HEK293 (cell line): ENCODE measurements around the gene TPM2.

Experiments used
- FEZF1 ChIP-seq: fragments of 450-650 bp; formaldehyde crosslinking; IDR thresholded peaks from 2 replicates; pipeline ENCODE4 v1.5.1; 2016; ENCODE audit warnings: missing biosample characterization, missing genetic modification characterization
- GLIS2 ChIP-seq: fragments of 450-650 bp; formaldehyde crosslinking; IDR thresholded peaks from 2 replicates; pipeline ENCODE4 v1.5.1; 2016; ENCODE audit warnings: missing biosample characterization, missing genetic modification characterization
- IKZF3 ChIP-seq: fragments of 450-650 bp; IDR thresholded peaks from 2 replicates; pipeline ENCODE4 v1.5.0; 2018; ENCODE audit warnings: missing biosample characterization, mild to moderate bottlenecking, missing genetic modification characterization, moderate library complexity
- KLF17 ChIP-seq: fragments of 450-650 bp; formaldehyde crosslinking; IDR thresholded peaks from 2 replicates; pipeline ENCODE4 v1.5.1; 2016; ENCODE audit warnings: missing biosample characterization, missing genetic modification characterization
- KLF8 ChIP-seq: fragments of 450-650 bp; formaldehyde crosslinking; IDR thresholded peaks from 2 replicates; pipeline ENCODE4 v1.5.1; 2016; ENCODE audit warnings: missing biosample characterization, missing genetic modification characterization
- MZF1 ChIP-seq: fragments of 450-650 bp; formaldehyde crosslinking; IDR thresholded peaks from 2 replicates; pipeline ENCODE4 v1.5.1; 2017; ENCODE audit warnings: missing biosample characterization, missing genetic modification characterization, borderline replicate concordance
- PATZ1 ChIP-seq: fragments of 450-650 bp; formaldehyde crosslinking; IDR thresholded peaks from 2 replicates; pipeline ENCODE4 v1.5.1; 2016; ENCODE audit warnings: missing biosample characterization, missing genetic modification characterization
- PRDM1 ChIP-seq: fragments of 450-650 bp; formaldehyde crosslinking; IDR thresholded peaks from 2 replicates; pipeline ENCODE4; 2016; ENCODE audit warnings: missing biosample characterization, missing genetic modification characterization
- PRDM10 ChIP-seq: fragments of 450-650 bp; formaldehyde crosslinking; IDR thresholded peaks from 2 replicates; pipeline ENCODE4 v1.5.1; 2016; ENCODE audit warnings: missing biosample characterization, missing genetic modification characterization
- PRDM6 ChIP-seq: fragments of 450-650 bp; formaldehyde crosslinking; IDR thresholded peaks from 2 replicates; pipeline ENCODE4 v1.5.1; 2017; ENCODE audit warnings: missing biosample characterization, missing genetic modification characterization
- SETDB1 ChIP-seq: IDR thresholded peaks from one replicate; pipeline ENCODE4 v1.6.1; 2017; ENCODE audit warnings: mild to moderate bottlenecking, low read length, moderate library complexity, mixed read lengths; ENCODE audit not compliant: insufficient read length
- SP3 ChIP-seq: fragments of 450-650 bp; formaldehyde crosslinking; IDR thresholded peaks from 2 replicates; pipeline ENCODE4 v1.5.1; 2016; ENCODE audit warnings: missing biosample characterization, missing genetic modification characterization
- WT1 ChIP-seq: fragments of 450-650 bp; formaldehyde crosslinking; IDR thresholded peaks from 2 replicates; pipeline ENCODE4 v1.5.1; 2016; ENCODE audit warnings: missing biosample characterization, missing genetic modification characterization
- ZFHX2 ChIP-seq: fragments of 450-650 bp; formaldehyde crosslinking; conservative IDR thresholded peaks from 2 replicates; pipeline ENCODE4 v1.5.1; 2016; ENCODE audit warnings: missing biosample characterization, missing genetic modification characterization
- ZNF18 ChIP-seq: fragments of 450-650 bp; formaldehyde crosslinking; IDR thresholded peaks from 2 replicates; pipeline ENCODE4 v1.5.1; 2016; ENCODE audit warnings: missing biosample characterization, missing genetic modification characterization
- ZNF211 ChIP-seq: fragments of 450-650 bp; formaldehyde crosslinking; IDR thresholded peaks from 2 replicates; pipeline ENCODE4 v1.5.1; 2016; ENCODE audit warnings: low read depth, missing biosample characterization, missing genetic modification characterization
- ZNF394 ChIP-seq: fragments of 450-650 bp; formaldehyde crosslinking; IDR thresholded peaks from 2 replicates; pipeline ENCODE4 v1.5.1; 2016; ENCODE audit warnings: missing biosample characterization, missing genetic modification characterization, mild to moderate bottlenecking, moderate library complexity, borderline replicate concordance
- ZNF433 ChIP-seq: fragments of 450-650 bp; formaldehyde crosslinking; IDR thresholded peaks from 2 replicates; pipeline ENCODE4 v1.5.1; 2016; ENCODE audit warnings: missing biosample characterization, missing genetic modification characterization, low read depth
- ZNF501 ChIP-seq: fragments of 450-650 bp; formaldehyde crosslinking; IDR thresholded peaks from 2 replicates; pipeline ENCODE4 v1.5.1; 2016; ENCODE audit warnings: missing biosample characterization, missing genetic modification characterization
- ZNF513 ChIP-seq: fragments of 450-650 bp; IDR thresholded peaks from 2 replicates; pipeline ENCODE4 v1.5.1; 2018; ENCODE audit warnings: missing biosample characterization, missing genetic modification characterization
- ZNF521 ChIP-seq: fragments of 450-650 bp; formaldehyde crosslinking; IDR thresholded peaks from 2 replicates; pipeline ENCODE4 v1.5.1; 2017; ENCODE audit warnings: missing biosample characterization, mild to moderate bottlenecking, missing genetic modification characterization
- ZNF621 ChIP-seq: fragments of 450-650 bp; formaldehyde crosslinking; IDR thresholded peaks from 2 replicates; pipeline ENCODE4 v1.5.1; 2017; ENCODE audit warnings: missing biosample characterization, missing genetic modification characterization
- ZNF629 ChIP-seq: fragments of 450-650 bp; formaldehyde crosslinking; IDR thresholded peaks from 2 replicates; pipeline ENCODE4 v1.5.1; 2017; ENCODE audit warnings: missing biosample characterization, missing genetic modification characterization
- ZNF654 ChIP-seq: fragments of 450-650 bp; formaldehyde crosslinking; IDR thresholded peaks from 2 replicates; pipeline ENCODE4 v1.5.1; 2016; ENCODE audit warnings: low read depth, missing biosample characterization, missing genetic modification characterization
- ZNF707 ChIP-seq: fragments of 450-650 bp; formaldehyde crosslinking; IDR thresholded peaks from 2 replicates; pipeline ENCODE4 v1.5.1; 2016; ENCODE audit warnings: missing biosample characterization, missing genetic modification characterization
- ZSCAN16 ChIP-seq: fragments of 450-650 bp; formaldehyde crosslinking; IDR thresholded peaks from 2 replicates; pipeline ENCODE4 v1.5.1; 2016; ENCODE audit warnings: missing biosample characterization, missing genetic modification characterization
- ZSCAN5A ChIP-seq: fragments of 450-650 bp; formaldehyde crosslinking; IDR thresholded peaks from 2 replicates; pipeline ENCODE4 v1.5.1; 2016; ENCODE audit warnings: missing biosample characterization, missing genetic modification characterization

TPM2 gene

GRCh38 chr9:35690614-35691333 is 1.0 kb upstream of the TPM2 start (continued):
- TF ChIP-seq PRDM10 (tag by site-specific recombination) (peak; percentile 41; the same call in 1 of the 2 replicates), ZNF18 (tag by site-specific recombination) (no peak), ZNF513 (tag by site-specific recombination) (no peak), PRDM1 (tag by site-specific recombination) (peak; percentile 30; the same call in 1 of the 2 replicates), ZNF707 (tag by site-specific recombination) (no peak), ZNF394 (tag by site-specific recombination) (no peak), MZF1 (tag by site-specific recombination) (no peak), SETDB1 (no peak), WT1 (tag by site-specific recombination) (no peak), PATZ1 (tag by site-specific recombination) (peak; percentile 60; the same call in 1 of the 2 replicates), ZNF433 (tag by site-specific recombination) (no peak), KLF17 (tag by site-specific recombination) (no peak), ZNF654 (tag by site-specific recombination) (no peak), ZSCAN5A (tag by site-specific recombination) (no peak), ZNF521 (tag by site-specific recombination) (no peak), ZFHX2 (tag by site-specific recombination) (peak; percentile 60), ZSCAN16 (tag by site-specific recombination) (no peak), SP3 (tag by site-specific recombination) (peak; percentile 59), GLIS2 (peak; percentile 50), IKZF3 (peak; percentile 27; the same call in 1 of the 2 replicates), ZNF621 (tag by site-specific recombination) (no peak), PRDM6 (tag by site-specific recombination) (no peak), FEZF1 (no peak), ZNF211 (tag by site-specific recombination) (no peak), KLF8 (tag by site-specific recombination) (peak; percentile 32; the same call in 1 of the 2 replicates), ZNF629 (0 out of 2 replicates have a peak, but pooled peaks have one; percentile 18), ZNF501 (no peak)
